Kidney (tissue), 14 donors: ENCODE data around the gene TF. TPM values are rescaled to one million over a fixed set of nuclear protein-coding genes. Genes with fewer than 3 reads are reported as not detected.
A peak's percentile ranks its signal among the peaks of the same experiment; 100 is the strongest.

Experiments used
- DNase-seq, 5 donors: peaks; one replicate each; pipeline ENCODE4 v3.0.0-alpha.2; 2013 to 2020
- FAIRE-seq: peaks from 2 replicates; lab custom pipeline; 2012; peaks lifted over from hg19 to GRCh38; lab: Jason Lieb, UNC
- H3K27ac ChIP-seq, 2 donors: one replicate each; pipeline ENCODE4 v1.7.0; 2013; ENCODE audit warnings: low read depth in 2 of 2, low read length in 2 of 2, inconsistent platforms in 1 of 2
- H3K27me3 ChIP-seq: one replicate; pipeline ENCODE4 v1.7.1; 2013; ENCODE audit warnings: low read length, inconsistent platforms; ENCODE audit not compliant: control insufficient read depth, insufficient read depth
- H3K36me3 ChIP-seq, 3 donors: one replicate each; pipeline versions ENCODE4 v1.7.0 to v1.7.1; 2013; ENCODE audit warnings: low read length in 3 of 3, control low read depth in 1 of 3, inconsistent platforms in 1 of 3; ENCODE audit not compliant: insufficient read depth in 3 of 3, control insufficient read depth in 2 of 3
- H3K4me1 ChIP-seq, 3 donors: one replicate each; pipeline versions ENCODE4 v1.7.0 to v1.7.1; 2013; ENCODE audit warnings: low read length in 3 of 3, inconsistent platforms in 1 of 3, low read depth in 1 of 3; ENCODE audit not compliant: control insufficient read depth in 2 of 3, insufficient read depth in 2 of 3
- H3K4me3 ChIP-seq, 3 donors: one replicate each; pipeline versions ENCODE4 v1.7.0 to v1.8.1; 2013; ENCODE audit warnings: low read length in 3 of 3, control low read depth in 1 of 3, inconsistent platforms in 1 of 3
- H3K9ac ChIP-seq, 3 donors: one replicate each; pipeline versions ENCODE4 v1.7.0 to v1.7.1; 2013; ENCODE audit warnings: low read length in 3 of 3, control low read depth in 1 of 3, inconsistent platforms in 1 of 3
- H3K9me3 ChIP-seq, 3 donors: one replicate each; pipeline versions ENCODE4 v1.7.0 to v1.7.1; 2013; ENCODE audit warnings: low read length in 3 of 3, control low read depth in 1 of 3, inconsistent platforms in 1 of 3; ENCODE audit not compliant: control insufficient read depth in 2 of 3, insufficient read depth in 1 of 3
- CTCF ChIP-seq: IDR thresholded peaks from 3 replicates; pipeline ENCODE4 v1.5.1; 2012; ENCODE audit warnings: mild to moderate bottlenecking, moderate library complexity, borderline replicate concordance; ENCODE audit not compliant: insufficient read depth; ENCODE audit errors: extremely low read depth
- intact Hi-C: fragments of 100-400 bp; cut with DNase I; formaldehyde crosslinking; loops from one replicate; pipeline ENCODE4 v1.11.1; 2022
- polyA plus RNA-seq: library from polyadenylated mRNA; stranded (reverse); fragments of 350-450 nt; fragmentation: Illumina TruSeq; extraction: RNeasy Lipid Tissue Mini Kit (QIAGEN cat#74804); gene quantifications from one replicate; pipeline ENCODE4 v1.2.3, GENCODE V29; 2014; ENCODE audit warnings: low read depth, low replicate concordance; ENCODE audit not compliant: insufficient read depth
- total RNA-seq: library from RNA; stranded (reverse); fragmentation: NEBNext Ultra II Directional; extraction: Animal tissue kit (Norgen Biotek cat#: 25700); gene quantifications from one replicate; pipeline ENCODE4 v1.2.1, GENCODE V29; 2021
- donor health status: control.
- donor health status: control.
- donor health status: control.
- donor health status: control.
- donor health status: control.
- donor health status: DM: yes; HTN: yes; CAD: no.
- donor health status: Normal renal cell carcinoma (clear cell type).

Gene TF
- total and polyA plus RNA-seq, 2 donors from 2014 or later = 0.88 to 1.4 TPM

DNA sequence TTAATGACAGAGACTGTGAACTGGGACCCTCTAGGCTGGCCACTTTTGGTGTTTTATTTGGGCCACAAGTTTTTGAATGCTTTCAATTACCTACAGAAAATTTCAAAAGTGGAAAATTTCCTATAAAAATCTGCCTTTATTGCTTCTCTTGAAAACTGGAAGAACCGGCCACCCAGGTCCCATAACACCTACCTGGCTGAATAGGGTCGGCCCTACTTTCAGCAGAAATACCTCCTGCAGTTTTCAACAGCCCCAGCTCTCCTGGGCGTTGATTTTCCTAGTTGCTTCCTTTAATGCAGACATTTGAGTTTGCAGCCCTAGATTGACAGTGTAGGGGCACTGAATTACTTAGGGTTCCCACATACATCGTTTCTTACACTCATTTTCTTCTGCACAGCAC is 58.7 kb downstream of the TF start:
- Histone ChIP-seq H3K27me3 (no peaks in the 10 kb centered on the region), H3K9ac (peak overlapping the region in 1 of 3 donors; percentile 81), H3K27ac (no peak overlapping the region), H3K36me3 (peaks cover 0 to 2% (median 0%) of the 10 kb centered on the region in 3 donors), H3K4me3 (peak overlapping the region; percentile 89 to 96 (median 91)), H3K9me3 (no peaks in the 10 kb centered on the region), H3K4me1 (peaks cover 0 to 6% (median 0%) of the 10 kb centered on the region in 3 donors)
- intact Hi-C loops = no loop called here
- FAIRE-seq (no peak), DNase-seq (no peak)
- TF ChIP-seq CTCF = no peak

DNA sequence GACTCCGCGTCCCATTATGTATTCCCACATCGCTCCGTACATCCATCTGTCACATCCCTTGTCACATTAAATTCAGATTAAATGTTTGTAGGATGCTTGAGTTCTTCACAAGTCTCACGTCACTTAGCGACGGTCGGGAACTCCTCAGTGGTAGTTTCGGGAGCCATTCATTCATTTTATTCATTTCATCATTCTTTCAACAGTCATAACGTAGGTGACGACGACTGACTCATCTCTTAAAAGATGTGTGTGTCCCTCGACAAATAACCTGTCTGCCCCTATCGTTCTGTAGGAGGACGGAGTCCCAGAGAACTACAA is 59.1 kb downstream of the TF start:
- Histone ChIP-seq H3K9me3 (no peaks in the 10 kb centered on the region), H3K9ac (peak overlapping the region; percentile 38 to 81 (median 42)), H3K36me3 (peaks cover 0 to 2% (median 0%) of the 10 kb centered on the region in 3 donors), H3K27me3 (no peaks in the 10 kb centered on the region), H3K4me1 (peaks cover 0 to 6% (median 0%) of the 10 kb centered on the region in 3 donors), H3K4me3 (peak overlapping the region; percentile 89 to 96 (median 91)), H3K27ac (no peak overlapping the region)
- intact Hi-C loops = no loop called here
- FAIRE-seq = no peak
- TF ChIP-seq CTCF = no peak
- DNase-seq = no peak

DNA sequence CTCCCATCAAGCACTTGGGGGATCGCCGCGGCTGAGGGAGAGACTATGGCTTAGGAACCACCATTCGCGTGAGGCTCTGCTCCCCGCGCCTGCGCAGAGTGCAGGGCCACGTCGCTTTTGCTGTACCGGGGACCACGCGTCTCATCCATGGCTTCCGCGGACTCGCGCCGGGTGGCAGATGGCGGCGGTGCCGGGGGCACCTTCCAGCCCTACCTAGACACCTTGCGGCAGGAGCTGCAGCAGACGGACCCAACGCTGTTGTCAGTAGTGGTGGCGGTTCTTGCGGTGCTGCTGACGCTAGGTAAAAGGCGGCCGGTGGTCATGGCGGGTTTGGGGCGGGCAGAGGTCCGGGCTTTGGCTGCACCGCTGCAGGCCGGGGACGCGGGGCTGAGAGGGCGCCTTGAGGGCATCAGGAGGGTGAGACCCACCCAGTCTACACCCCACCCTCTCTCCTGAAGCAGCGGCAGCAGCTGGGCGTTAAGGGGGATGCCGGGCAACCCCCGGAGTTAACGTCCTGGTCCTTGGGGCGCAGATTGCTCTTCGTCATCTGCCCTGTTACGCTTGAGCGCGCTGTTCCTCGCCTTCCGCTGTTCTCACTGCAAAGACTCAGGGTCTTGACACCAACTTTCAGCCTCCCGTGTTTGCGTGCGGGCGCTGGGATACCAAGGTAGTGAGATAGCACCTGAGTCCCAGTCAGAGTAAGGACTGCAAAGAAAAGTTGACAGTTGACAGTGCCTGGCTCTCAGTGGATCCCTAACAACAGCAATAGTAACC is 59.7 kb downstream of the TF start, which contains the start of gene SRPRB:
Gene SRPRB, plus strand, starts transcription at position 114 of the 774 bp plus-strand sequence. Its CDS starts 34 bp downstream, at position 148.
- TF ChIP-seq CTCF = no peak
- FAIRE-seq = peak; percentile 80
- intact Hi-C loops = no loop called here
- H3K9me3 ChIP-seq = no peaks in the 10 kb centered on the region
- peak within 1 kb of the TSS; percentile 89 to 96 (median 91) for H3K4me3 ChIP-seq
- no peaks in the 10 kb centered on the region for H3K27me3 ChIP-seq
- H3K27ac ChIP-seq = peak within 1 kb of the TSS in 1 of 2 donors; percentile 55
- H3K9ac ChIP-seq = peak within 1 kb of the TSS; percentile 54 to 81 (median 69)
- peak; percentile 94 to 98 (median 96) for DNase-seq
- H3K36me3 ChIP-seq = peaks cover 0 to 3% (median 0%) of the 10 kb centered on the region in 3 donors
- peaks cover 0 to 6% (median 0%) of the 10 kb centered on the region in 3 donors for H3K4me1 ChIP-seq
